Endothelial cell (in vitro differentiated cells): ENCODE measurements around the gene SPAG9. TPM values are rescaled to one million over a fixed set of nuclear protein-coding genes. Genes with fewer than 3 reads are reported as not detected.
"Not testable (repeated sequence)": the region's sequence is repeated elsewhere in the genome, so short reads cannot be mapped to it uniquely, and the experiment has no call there.

Experiments used
- DNase-seq: peaks from one replicate; pipeline ENCODE4 v3.0.0; 2021; ENCODE audit warnings: low spot score
- H3K27ac Mint-ChIP-seq: one replicate; pipeline ENCODE4 v1.8.0; 2021; ENCODE audit warnings: mixed read lengths, inconsistent platforms; ENCODE audit not compliant: unreplicated experiment
- H3K27me3 Mint-ChIP-seq: one replicate; pipeline ENCODE4 v1.8.0; 2021; ENCODE audit warnings: mild to moderate bottlenecking, moderate library complexity, mixed read lengths, inconsistent platforms; ENCODE audit not compliant: unreplicated experiment
- H3K36me3 Mint-ChIP-seq: one replicate; pipeline ENCODE4 v1.8.0; 2021; ENCODE audit warnings: mild to moderate bottlenecking, low read depth, mixed read lengths, inconsistent platforms; ENCODE audit not compliant: unreplicated experiment
- H3K4me1 Mint-ChIP-seq: one replicate; pipeline ENCODE4 v1.8.0; 2021; ENCODE audit warnings: mild to moderate bottlenecking, mixed read lengths, inconsistent platforms; ENCODE audit not compliant: unreplicated experiment
- H3K4me3 Mint-ChIP-seq: one replicate; pipeline ENCODE4 v1.8.0; 2021; ENCODE audit warnings: mild to moderate bottlenecking, mixed read lengths, inconsistent platforms; ENCODE audit not compliant: unreplicated experiment
- H3K9me3 Mint-ChIP-seq: one replicate; pipeline ENCODE4 v1.8.0; 2021; ENCODE audit warnings: mixed read lengths, inconsistent platforms; ENCODE audit not compliant: unreplicated experiment
- total RNA-seq: library from RNA; stranded (reverse); fragmentation: NEBNext Ultra II Directional; extraction: Animal tissue kit (Norgen Biotek cat#: 25700); gene quantifications from one replicate; pipeline ENCODE4 v1.2.1, GENCODE V29; 2021; ENCODE audit not compliant: unreplicated experiment
- TF ChIP-seq, protein P1 (sequence below): fragments of 200-600 bp; sonication (generic); IDR thresholded peaks from one replicate; pipeline ENCODE4 v1.5.0; 2021; ENCODE audit warnings: antibody characterized with exemption; ENCODE audit not compliant: unreplicated experiment

SPAG9 gene
- total RNA-seq, 1 donor from 2014 or later: 107 TPM

DNA sequence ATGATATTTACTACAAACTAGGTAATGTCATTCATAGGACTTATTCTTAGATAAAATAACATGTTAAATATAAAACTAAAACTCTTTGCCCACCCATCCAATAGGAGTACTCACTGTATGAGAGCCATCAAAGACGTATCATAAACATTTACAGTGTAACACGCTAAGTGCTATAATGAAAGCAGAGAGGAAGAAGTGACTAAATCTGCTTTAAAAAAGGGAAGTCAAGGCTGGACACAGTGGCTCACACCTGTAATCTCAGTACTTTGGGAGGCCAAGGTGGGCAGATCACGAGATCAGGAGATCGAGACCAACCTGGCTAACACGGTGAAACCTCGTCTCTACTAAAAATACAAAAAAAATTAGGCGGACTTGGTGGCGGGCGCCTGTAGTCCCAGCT lies 32.4 kb downstream of the SPAG9 start:
- DNase-seq: no peak
- Mint-ChIP-seq H3K36me3 (no peaks in the 10 kb centered on the region), H3K27ac (no peak overlapping the region), H3K4me3 (no peak overlapping the region), H3K27me3 (no peaks in the 10 kb centered on the region), H3K9me3 (no peaks in the 10 kb centered on the region), H3K4me1 (no peaks in the 10 kb centered on the region)
- TF ChIP-seq, protein P1, sequence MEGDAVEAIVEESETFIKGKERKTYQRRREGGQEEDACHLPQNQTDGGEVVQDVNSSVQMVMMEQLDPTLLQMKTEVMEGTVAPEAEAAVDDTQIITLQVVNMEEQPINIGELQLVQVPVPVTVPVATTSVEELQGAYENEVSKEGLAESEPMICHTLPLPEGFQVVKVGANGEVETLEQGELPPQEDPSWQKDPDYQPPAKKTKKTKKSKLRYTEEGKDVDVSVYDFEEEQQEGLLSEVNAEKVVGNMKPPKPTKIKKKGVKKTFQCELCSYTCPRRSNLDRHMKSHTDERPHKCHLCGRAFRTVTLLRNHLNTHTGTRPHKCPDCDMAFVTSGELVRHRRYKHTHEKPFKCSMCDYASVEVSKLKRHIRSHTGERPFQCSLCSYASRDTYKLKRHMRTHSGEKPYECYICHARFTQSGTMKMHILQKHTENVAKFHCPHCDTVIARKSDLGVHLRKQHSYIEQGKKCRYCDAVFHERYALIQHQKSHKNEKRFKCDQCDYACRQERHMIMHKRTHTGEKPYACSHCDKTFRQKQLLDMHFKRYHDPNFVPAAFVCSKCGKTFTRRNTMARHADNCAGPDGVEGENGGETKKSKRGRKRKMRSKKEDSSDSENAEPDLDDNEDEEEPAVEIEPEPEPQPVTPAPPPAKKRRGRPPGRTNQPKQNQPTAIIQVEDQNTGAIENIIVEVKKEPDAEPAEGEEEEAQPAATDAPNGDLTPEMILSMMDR: no peak

DNA sequence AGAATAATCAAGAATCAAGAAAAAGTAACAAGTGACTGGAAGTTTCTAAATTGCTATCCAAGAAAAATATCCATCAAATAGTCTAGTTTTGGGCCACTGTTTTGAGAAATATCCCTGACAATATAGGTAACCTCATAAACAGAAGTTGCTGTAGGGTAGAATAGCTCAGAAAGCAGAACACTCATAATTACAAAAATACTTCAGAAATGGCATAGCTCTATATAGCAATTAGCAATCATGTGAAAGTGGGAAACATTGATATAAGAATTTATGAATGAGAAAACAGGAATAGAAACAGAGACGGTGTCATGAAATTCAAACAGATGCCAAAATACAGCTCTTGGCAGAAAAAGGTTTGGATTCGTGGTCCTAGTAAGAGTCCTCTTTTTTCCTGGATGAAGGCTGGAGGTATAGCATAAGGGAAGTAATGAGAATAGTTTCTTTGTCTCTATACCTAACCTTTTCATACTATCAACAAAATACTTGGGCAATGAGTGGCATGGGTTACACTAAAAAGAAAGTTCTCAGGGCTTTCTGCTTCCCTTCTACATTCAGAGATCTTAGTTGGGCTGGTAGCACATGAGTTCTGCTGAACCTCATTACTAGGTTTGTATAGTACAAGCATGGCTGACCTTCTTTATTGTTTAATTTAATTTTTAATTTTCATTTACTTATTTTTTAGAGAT lies 33.5 kb downstream of the SPAG9 start:
- TF ChIP-seq, protein P1: no peak

DNA sequence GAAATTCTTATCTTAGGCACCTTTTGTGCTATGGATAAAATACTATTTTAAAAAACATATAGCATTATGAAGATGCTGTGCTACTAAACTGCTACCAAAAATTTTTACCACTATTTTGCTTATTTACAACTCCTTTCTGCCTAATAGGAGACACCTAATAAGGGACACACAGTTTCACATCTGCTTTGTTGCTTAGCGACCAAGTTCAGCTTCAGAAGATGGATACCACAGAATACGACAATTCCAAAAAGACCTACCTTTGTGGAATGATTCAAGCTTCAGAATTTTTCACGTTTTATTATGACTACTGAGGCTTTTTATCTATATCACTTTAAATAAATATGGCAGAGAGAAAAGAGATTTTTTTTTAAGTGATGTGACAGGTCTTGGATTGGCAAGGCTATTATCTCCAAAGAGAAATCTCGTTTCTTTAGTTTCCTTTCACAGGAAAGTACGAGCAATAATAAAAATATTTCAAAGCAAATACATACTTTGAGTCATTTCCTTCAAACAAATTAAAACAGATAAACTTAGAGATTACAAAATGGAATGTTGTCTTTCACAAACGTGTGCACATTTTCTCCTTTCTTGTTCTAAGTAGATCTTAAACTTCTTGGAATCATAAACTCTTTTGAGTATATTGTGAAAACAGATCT lies 35.4 kb downstream of the SPAG9 start:
- Mint-ChIP-seq H3K27me3 (peaks cover 2% of the 10 kb centered on the region), H3K36me3 (no peaks in the 10 kb centered on the region), H3K9me3 (no peaks in the 10 kb centered on the region), H3K27ac (no peak overlapping the region), H3K4me3 (no peak overlapping the region), H3K4me1 (no peaks in the 10 kb centered on the region)
- no peak for DNase-seq
- TF ChIP-seq, protein P1: no peak

More for the DNA sequence above, 33.5 kb downstream of the SPAG9 start:
- H3K4me1 Mint-ChIP-seq: no peaks in the 10 kb centered on the region
- H3K27me3 Mint-ChIP-seq: no peaks in the 10 kb centered on the region
- no peak overlapping the region for H3K27ac Mint-ChIP-seq
- no peaks in the 10 kb centered on the region for H3K36me3 Mint-ChIP-seq
- DNase-seq: no peak
- no peak overlapping the region for H3K4me3 Mint-ChIP-seq
- no peaks in the 10 kb centered on the region for H3K9me3 Mint-ChIP-seq

DNA sequence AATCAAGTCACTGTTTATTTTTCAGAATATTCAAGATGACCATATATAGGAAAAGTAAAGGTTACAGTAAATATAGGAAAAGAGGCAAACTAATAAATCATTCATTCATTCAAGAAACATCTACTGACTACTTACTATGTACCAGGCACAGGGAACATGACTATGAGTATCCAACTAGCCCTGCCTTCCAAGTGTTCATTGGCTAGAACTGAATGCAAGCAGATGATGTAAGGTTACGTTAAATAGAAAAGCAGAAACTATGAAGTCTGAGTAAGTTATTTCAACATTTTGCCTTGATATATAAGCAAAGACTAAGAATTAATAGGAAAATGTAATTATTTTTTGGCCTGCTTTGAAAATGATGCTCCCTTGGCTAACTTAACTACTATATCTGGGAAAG lies 36.7 kb downstream of the SPAG9 start:
- TF ChIP-seq, protein P1: no peak
- H3K27me3 Mint-ChIP-seq: peaks cover 2% of the 10 kb centered on the region
- H3K4me3 Mint-ChIP-seq: no peak overlapping the region
- H3K36me3 Mint-ChIP-seq: no peaks in the 10 kb centered on the region
- H3K9me3 Mint-ChIP-seq: no peaks in the 10 kb centered on the region
- no peak overlapping the region for H3K27ac Mint-ChIP-seq
- DNase-seq: no peak
- no peaks in the 10 kb centered on the region for H3K4me1 Mint-ChIP-seq

DNA sequence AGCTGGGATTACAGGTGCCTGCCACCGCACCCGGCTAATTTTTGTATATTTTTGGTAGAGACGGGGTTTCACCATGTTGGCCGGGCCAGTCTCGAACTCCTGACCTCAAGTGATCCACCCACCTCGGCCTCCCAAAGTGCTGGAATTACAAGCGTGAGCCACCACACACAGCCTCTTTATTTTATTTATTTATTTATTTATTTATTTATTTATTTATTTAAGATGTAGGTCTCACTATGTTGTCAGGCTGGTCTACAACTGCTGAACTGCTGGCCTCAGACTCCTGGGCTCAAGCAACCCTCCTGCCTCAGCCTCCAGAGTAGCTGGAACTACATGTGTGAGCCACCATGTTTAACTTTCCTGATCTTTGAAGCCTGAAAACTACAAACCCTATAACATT lies 37.3 kb downstream of the SPAG9 start:
- H3K36me3 Mint-ChIP-seq, H3K27ac Mint-ChIP-seq, DNase-seq, H3K4me1 Mint-ChIP-seq, H3K4me3 Mint-ChIP-seq, H3K9me3 Mint-ChIP-seq, H3K27me3 Mint-ChIP-seq: not testable (repeated sequence)
